Loucy (cell line): ENCODE measurements around the gene FRRS1.
A peak's percentile ranks its signal among the peaks of the same experiment; 100 is the strongest.

Experiments used
- H2AFZ ChIP-seq: fragments of 200-600 bp; sonication (generic); 2 replicates; pipeline ENCODE4 v1.6.0; 2016; ENCODE audit warnings: antibody characterized with exemption, mild to moderate bottlenecking, low read length, moderate library complexity
- H3F3A ChIP-seq: fragments of 200-600 bp; 2 replicates; pipeline ENCODE4 v1.6.0; 2016; ENCODE audit warnings: antibody characterized with exemption, low read depth, mild to moderate bottlenecking
- H3K27me3 ChIP-seq: fragments of 200-600 bp; sonication (generic); 2 replicates; pipeline ENCODE4 v1.6.1; 2014; ENCODE audit warnings: low read length, mild to moderate bottlenecking; ENCODE audit not compliant: insufficient read depth, poor library complexity, severe bottlenecking
- H3K36me3 ChIP-seq: fragments of 200-600 bp; sonication (generic); 2 replicates; pipeline ENCODE4 v1.6.1; 2016; ENCODE audit warnings: low read length; ENCODE audit not compliant: insufficient read depth
- H3K4me1 ChIP-seq: fragments of 200-600 bp; sonication (generic); 2 replicates; pipeline ENCODE4 v1.5.1; 2014; ENCODE audit warnings: low read length, mild to moderate bottlenecking; ENCODE audit not compliant: insufficient read depth, poor library complexity, severe bottlenecking
- H3K4me2 ChIP-seq: fragments of 200-600 bp; sonication (generic); 2 replicates; pipeline ENCODE4 v1.6.0; 2014; ENCODE audit warnings: antibody characterized with exemption, low read length, low read depth, mild to moderate bottlenecking; ENCODE audit not compliant: poor library complexity, severe bottlenecking
- H3K4me3 ChIP-seq: fragments of 200-600 bp; sonication (generic); 2 replicates; pipeline ENCODE4 v1.5.1; 2014; ENCODE audit warnings: low read length, mild to moderate bottlenecking, mixed read lengths; ENCODE audit not compliant: poor library complexity, severe bottlenecking
- H3K79me2 ChIP-seq: fragments of 200-600 bp; sonication (generic); 2 replicates; pipeline ENCODE4 v1.6.1; 2014; ENCODE audit warnings: low read length; ENCODE audit not compliant: insufficient read depth
- H3K9ac ChIP-seq: fragments of 200-600 bp; sonication (generic); 2 replicates; pipeline ENCODE4 v1.6.0; 2014; ENCODE audit warnings: mild to moderate bottlenecking, low read depth, low read length, moderate library complexity; ENCODE audit not compliant: poor library complexity, severe bottlenecking
- H3K9me2 ChIP-seq: fragments of 200-600 bp; sonication (generic); replicated peaks from 2 replicates; pipeline ENCODE4 v1.6.1; 2016; ENCODE audit warnings: low read depth, low read length, mixed read lengths
- H3K9me3 ChIP-seq: fragments of 200-600 bp; sonication (generic); 2 replicates; pipeline ENCODE4 v1.6.1; 2014; ENCODE audit warnings: mild to moderate bottlenecking, antibody characterized with exemption, low read length, low read depth; ENCODE audit not compliant: insufficient read depth
- H4K20me1 ChIP-seq: fragments of 200-600 bp; sonication (generic); 2 replicates; pipeline ENCODE4 v1.6.0; 2014; ENCODE audit warnings: antibody characterized with exemption, low read length, mild to moderate bottlenecking; ENCODE audit not compliant: insufficient read depth, poor library complexity, severe bottlenecking
- EZH2phosphoT487 ChIP-seq: fragments of 200-600 bp; IDR thresholded peaks from 2 replicates; pipeline ENCODE4 v1.6.1; 2018; ENCODE audit warnings: antibody characterized with exemption, mild to moderate bottlenecking, moderate library complexity, borderline replicate concordance
- TF ChIP-seq, protein P1 (sequence below): fragments of 200-600 bp; sonication (generic); conservative IDR thresholded peaks from 2 replicates; pipeline ENCODE4 v1.5.1; 2014; ENCODE audit warnings: mild to moderate bottlenecking, antibody characterized with exemption, low read length

The FRRS1 gene, protein sequence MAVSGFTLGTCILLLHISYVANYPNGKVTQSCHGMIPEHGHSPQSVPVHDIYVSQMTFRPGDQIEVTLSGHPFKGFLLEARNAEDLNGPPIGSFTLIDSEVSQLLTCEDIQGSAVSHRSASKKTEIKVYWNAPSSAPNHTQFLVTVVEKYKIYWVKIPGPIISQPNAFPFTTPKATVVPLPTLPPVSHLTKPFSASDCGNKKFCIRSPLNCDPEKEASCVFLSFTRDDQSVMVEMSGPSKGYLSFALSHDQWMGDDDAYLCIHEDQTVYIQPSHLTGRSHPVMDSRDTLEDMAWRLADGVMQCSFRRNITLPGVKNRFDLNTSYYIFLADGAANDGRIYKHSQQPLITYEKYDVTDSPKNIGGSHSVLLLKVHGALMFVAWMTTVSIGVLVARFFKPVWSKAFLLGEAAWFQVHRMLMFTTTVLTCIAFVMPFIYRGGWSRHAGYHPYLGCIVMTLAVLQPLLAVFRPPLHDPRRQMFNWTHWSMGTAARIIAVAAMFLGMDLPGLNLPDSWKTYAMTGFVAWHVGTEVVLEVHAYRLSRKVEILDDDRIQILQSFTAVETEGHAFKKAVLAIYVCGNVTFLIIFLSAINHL

DNA sequence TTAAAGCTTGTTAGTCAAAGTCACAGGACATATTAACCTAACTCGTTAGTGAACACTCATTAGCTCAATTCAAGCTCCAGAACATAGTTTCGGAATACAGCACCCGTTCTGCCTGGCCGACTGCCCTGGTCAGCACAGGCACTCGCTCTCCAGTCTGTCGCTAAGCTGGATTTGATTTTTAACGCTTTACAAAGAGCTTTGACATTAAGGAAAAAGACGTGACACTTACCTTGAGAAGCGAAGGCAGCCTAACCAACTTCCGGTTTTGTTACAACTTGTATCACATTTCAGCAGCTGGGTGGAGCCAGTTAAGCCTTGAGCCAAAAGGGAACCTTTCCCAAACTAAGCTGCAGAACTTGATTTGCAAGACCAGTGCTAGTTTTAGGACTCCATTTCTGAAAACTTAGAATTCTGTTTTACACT lies at the start of gene FRRS1:
TSS of gene FRRS1 (minus strand) at position 258 of the 423 bp plus-strand sequence. CDS start 17,867 bp downstream, outside the sequence.
- Histone ChIP-seq H3K79me2 (no peaks in the 10 kb centered on the region), H2AFZ (peak within 1 kb of the TSS; percentile 92), H3K4me3 (peak within 1 kb of the TSS; percentile 79), H3K4me1 (peaks cover 23% of the 10 kb centered on the region), H3K9me3 (no peaks in the 10 kb centered on the region), H4K20me1 (no peaks in the 10 kb centered on the region), H3K36me3 (no peaks in the 10 kb centered on the region), H3K4me2 (peak within 1 kb of the TSS; percentile 71), H3K27me3 (no peaks in the 10 kb centered on the region), H3K9ac (peak within 1 kb of the TSS; percentile 67), H3F3A (no peaks in the 10 kb centered on the region), H3K9me2 (no peaks in the 10 kb centered on the region)
- TF ChIP-seq, protein P1, sequence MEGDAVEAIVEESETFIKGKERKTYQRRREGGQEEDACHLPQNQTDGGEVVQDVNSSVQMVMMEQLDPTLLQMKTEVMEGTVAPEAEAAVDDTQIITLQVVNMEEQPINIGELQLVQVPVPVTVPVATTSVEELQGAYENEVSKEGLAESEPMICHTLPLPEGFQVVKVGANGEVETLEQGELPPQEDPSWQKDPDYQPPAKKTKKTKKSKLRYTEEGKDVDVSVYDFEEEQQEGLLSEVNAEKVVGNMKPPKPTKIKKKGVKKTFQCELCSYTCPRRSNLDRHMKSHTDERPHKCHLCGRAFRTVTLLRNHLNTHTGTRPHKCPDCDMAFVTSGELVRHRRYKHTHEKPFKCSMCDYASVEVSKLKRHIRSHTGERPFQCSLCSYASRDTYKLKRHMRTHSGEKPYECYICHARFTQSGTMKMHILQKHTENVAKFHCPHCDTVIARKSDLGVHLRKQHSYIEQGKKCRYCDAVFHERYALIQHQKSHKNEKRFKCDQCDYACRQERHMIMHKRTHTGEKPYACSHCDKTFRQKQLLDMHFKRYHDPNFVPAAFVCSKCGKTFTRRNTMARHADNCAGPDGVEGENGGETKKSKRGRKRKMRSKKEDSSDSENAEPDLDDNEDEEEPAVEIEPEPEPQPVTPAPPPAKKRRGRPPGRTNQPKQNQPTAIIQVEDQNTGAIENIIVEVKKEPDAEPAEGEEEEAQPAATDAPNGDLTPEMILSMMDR = no peak
- no peak for TF ChIP-seq EZH2phosphoT487

DNA sequence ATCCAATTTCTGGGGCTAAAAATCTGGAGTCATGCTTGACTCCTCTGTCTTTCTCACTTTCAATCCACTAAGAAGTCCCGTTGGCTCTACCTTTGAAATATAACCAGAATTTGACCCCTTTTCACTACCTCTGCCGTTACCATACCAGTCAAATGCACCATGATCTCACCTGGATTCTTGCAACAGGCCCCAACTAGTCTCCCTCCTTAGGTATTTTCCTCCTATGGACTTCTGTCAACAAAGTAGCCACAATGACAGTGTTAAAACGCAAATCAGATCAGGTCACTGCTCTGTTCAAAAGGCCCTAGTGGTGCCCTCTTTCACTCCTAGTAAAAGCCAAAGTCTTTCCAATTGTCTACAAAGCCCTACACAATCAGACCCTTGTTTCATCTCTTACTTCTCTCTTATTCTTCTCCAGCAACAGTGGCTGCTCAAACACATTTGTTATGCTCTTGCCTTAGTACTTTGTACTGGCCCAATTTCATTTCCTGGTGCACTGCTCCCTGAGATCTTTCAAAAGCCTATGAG lies 48.0 kb upstream of the FRRS1 start:
- Histone ChIP-seq H3K9me3 (no peaks in the 10 kb centered on the region), H3K4me3 (no peak overlapping the region), H3K79me2 (no peaks in the 10 kb centered on the region), H3K9ac (no peak overlapping the region), H3K27me3 (no peaks in the 10 kb centered on the region), H3F3A (no peaks in the 10 kb centered on the region), H2AFZ (no peak overlapping the region), H3K36me3 (no peaks in the 10 kb centered on the region), H3K4me2 (no peak overlapping the region), H3K4me1 (peaks cover 9% of the 10 kb centered on the region), H3K9me2 (no peaks in the 10 kb centered on the region), H4K20me1 (no peaks in the 10 kb centered on the region)
- TF ChIP-seq, protein P1 = no peak
- TF ChIP-seq EZH2phosphoT487 = no peak

DNA sequence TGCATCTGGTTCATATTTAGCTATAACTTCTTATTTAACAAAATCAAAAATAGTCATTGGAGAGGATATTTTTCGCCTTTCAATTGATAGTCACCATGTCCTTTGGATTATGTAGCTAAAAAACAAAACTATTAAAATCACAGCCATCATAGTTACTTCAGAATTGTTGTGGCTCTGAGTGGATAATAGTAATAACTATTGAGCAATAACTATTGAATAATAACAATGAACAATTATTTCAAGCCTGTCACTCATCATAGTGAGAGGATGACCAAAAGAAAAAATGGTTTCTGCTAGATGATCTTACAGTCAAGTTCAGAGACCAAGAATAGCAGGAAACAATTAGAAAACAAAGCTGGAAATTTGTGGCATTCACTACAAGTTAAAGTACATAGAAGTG lies 45.3 kb upstream of the FRRS1 start:
- no peak overlapping the region for H3K4me3 ChIP-seq
- H3K36me3 ChIP-seq = no peaks in the 10 kb centered on the region
- no peaks in the 10 kb centered on the region for H3F3A ChIP-seq
- no peaks in the 10 kb centered on the region for H3K9me2 ChIP-seq
- H3K9me3 ChIP-seq = no peaks in the 10 kb centered on the region
- no peak overlapping the region for H3K4me2 ChIP-seq
- H2AFZ ChIP-seq = peak overlapping the region; percentile 82
- no peak overlapping the region for H3K9ac ChIP-seq
- H4K20me1 ChIP-seq = no peaks in the 10 kb centered on the region
- TF ChIP-seq EZH2phosphoT487 = no peak
- TF ChIP-seq, protein P1 = no peak
- H3K79me2 ChIP-seq = no peaks in the 10 kb centered on the region
- peaks cover 16% of the 10 kb centered on the region for H3K4me1 ChIP-seq
- no peaks in the 10 kb centered on the region for H3K27me3 ChIP-seq
